PC-3 (cell line): Measurements from ENCODE around the gene EPB41L1. TPM values are rescaled to one million over a fixed set of nuclear protein-coding genes. Genes with fewer than 3 reads are reported as not detected.
A peak's percentile ranks its signal among the peaks of the same experiment; 100 is the strongest.

Source experiments
- ATAC-seq: fragments of 200-7000 bp; cut with Tn5 transposase; 2 replicates; pipeline ENCODE4 v1.9.1; 2020; ENCODE audit warnings: mild to moderate bottlenecking, moderate library complexity
- BruUV-seq: library from RNA; stranded (reverse); fragments of 400-500 nt; replicated peaks from 2 replicates; lab custom pipeline; 2021; lab: Mats Ljungman, UMichigan
- CTCF ChIA-PET: fragments of 300-600 bp; sonication (Branson Sonifier 250); formaldehyde crosslinking; loops from one replicate; lab custom pipeline; 2022; ENCODE audit warnings: antibody characterized with exemption; lab: Charles Lee
- POLR2A ChIA-PET: fragments of 300-600 bp; sonication (Branson Sonifier 250); formaldehyde crosslinking; loops from one replicate; lab custom pipeline; 2022; ENCODE audit warnings: antibody characterized with exemption; ENCODE audit not compliant: unreplicated experiment; lab: Charles Lee
- DNase-seq: peaks from one replicate; pipeline ENCODE4 v3.0.0-alpha.2; 2015
- H2AFZ ChIP-seq: fragments of 300-600 bp; sonication (generic); 2 replicates; pipeline ENCODE4 v1.6.0; 2016; ENCODE audit warnings: antibody characterized with exemption, low read length
- H3F3A ChIP-seq: fragments of 300-600 bp; sonication (generic); one replicate; pipeline ENCODE4 v1.6.0; 2017; ENCODE audit warnings: antibody characterized with exemption, low read length, control low read depth, mild to moderate bottlenecking; ENCODE audit not compliant: unreplicated experiment
- H3K27ac ChIP-seq: fragments of 300-600 bp; sonication (generic); 2 replicates; pipeline ENCODE4 v1.5.1; 2016; ENCODE audit warnings: mild to moderate bottlenecking, low read length
- H3K27me3 ChIP-seq: fragments of 300-600 bp; sonication (generic); 2 replicates; pipeline ENCODE4 v1.6.1; 2016; ENCODE audit warnings: low read length, mixed read lengths
- H3K36me3 ChIP-seq: fragments of 300-600 bp; sonication (generic); 2 replicates; pipeline ENCODE4 v1.6.1; 2016; ENCODE audit warnings: low read depth, mixed run types, low read length, mixed read lengths
- H3K4me1 ChIP-seq: fragments of 300-600 bp; sonication (generic); 2 replicates; pipeline ENCODE4 v1.5.1; 2016; ENCODE audit warnings: low read length; ENCODE audit not compliant: insufficient read depth
- H3K4me2 ChIP-seq: fragments of 300-600 bp; sonication (generic); 2 replicates; pipeline ENCODE4 v1.6.0; 2016; ENCODE audit warnings: low read length
- H3K4me3 ChIP-seq: fragments of 300-600 bp; sonication (generic); 2 replicates; pipeline ENCODE4 v1.5.1; 2016; ENCODE audit warnings: mild to moderate bottlenecking, low read length, mixed read lengths
- H3K79me2 ChIP-seq: fragments of 300-600 bp; sonication (generic); 2 replicates; pipeline ENCODE4 v1.6.1; 2017; ENCODE audit warnings: low read length, mixed read lengths
- H3K9ac ChIP-seq: fragments of 300-600 bp; sonication (generic); 2 replicates; pipeline ENCODE4 v1.6.0; 2016; ENCODE audit warnings: mild to moderate bottlenecking, low read length
- H3K9me2 ChIP-seq: fragments of 300-600 bp; sonication (generic); replicated peaks from 2 replicates; pipeline ENCODE4 v1.6.1; 2016; ENCODE audit warnings: mixed run types, low read length, mixed read lengths
- H3K9me3 ChIP-seq: fragments of 300-600 bp; sonication (generic); 2 replicates; pipeline ENCODE4 v1.6.1; 2016; ENCODE audit warnings: low read length, mixed read lengths
- H4K20me1 ChIP-seq: fragments of 300-600 bp; sonication (generic); 2 replicates; pipeline ENCODE4 v1.6.1; 2016; ENCODE audit warnings: low read length, mixed read lengths
- CTCF ChIP-seq: fragments of 300-600 bp; sonication (generic); conservative IDR thresholded peaks from 2 replicates; pipeline ENCODE4 v1.5.1; 2017; ENCODE audit warnings: antibody characterized with exemption, low read depth, mild to moderate bottlenecking, low read length
- EZH2 ChIP-seq: fragments of 300-600 bp; sonication (generic); IDR thresholded peaks from one replicate; pipeline ENCODE4 v1.6.1; 2017; ENCODE audit warnings: antibody characterized with exemption, mild to moderate bottlenecking, low read length; ENCODE audit not compliant: unreplicated experiment
- EZH2phosphoT487 ChIP-seq: fragments of 300-600 bp; sonication (generic); IDR thresholded peaks from 2 replicates; pipeline ENCODE4 v1.6.1; 2018; ENCODE audit warnings: mild to moderate bottlenecking, antibody characterized with exemption, low read length, borderline replicate concordance
- intact Hi-C: fragments of 100-400 bp; cut with micrococcal nuclease; formaldehyde crosslinking; loops from 2 replicates; pipeline ENCODE4 v1.9.0; 2023
- total RNA-seq: library from RNA; depleted of rRNA; stranded (reverse); fragments of >200 nt; gene quantifications from 2 replicates; pipeline ENCODE4 v1.2.3, GENCODE V29; 2014

EPB41L1 gene
- total RNA-seq, 1 experiment from 2014 or later = 48.2 TPM

GRCh38 chr20:36235892-36236785 is 81.6 kb downstream of the EPB41L1 start, which contains the start of gene AAR2:
Gene AAR2 (plus strand): TSS chr20:36236478. CDS start chr20:36239869, 3,391 bp downstream.
- Histone ChIP-seq H3K4me3 (peak within 1 kb of the TSS; percentile 87), H4K20me1 (no peaks in the 10 kb centered on the region), H3K36me3 (peaks cover 14% of the 10 kb centered on the region; the same call in 1 of the 2 replicates), H3K27ac (peak within 1 kb of the TSS; percentile 17; the same call in 1 of the 2 replicates), H3K9me3 (no peaks in the 10 kb centered on the region), H3K4me1 (peaks cover 21% of the 10 kb centered on the region), H3K9me2 (no peaks in the 10 kb centered on the region), H3K79me2 (peaks cover 53% of the 10 kb centered on the region), H3F3A (no peaks in the 10 kb centered on the region), H2AFZ (peak within 1 kb of the TSS; percentile 96), H3K27me3 (no peaks in the 10 kb centered on the region), H3K4me2 (peak within 1 kb of the TSS; percentile 92), H3K9ac (peak within 1 kb of the TSS; percentile 94)
- TSS peak; percentile 85 for BruUV-seq
- POLR2A ChIA-PET = no interaction called here
- TF ChIP-seq CTCF = no peak
- TF ChIP-seq EZH2phosphoT487 = no peak
- TF ChIP-seq EZH2 = no peak
- intact Hi-C loops = no loop called here
- CTCF ChIA-PET = no interaction called here
- ATAC-seq (peak; percentile 94), DNase-seq (peak; percentile 81)

- peak overlapping the region; percentile 92 for H3K4me2 ChIP-seq
- no peaks in the 10 kb centered on the region for H4K20me1 ChIP-seq
- no peaks in the 10 kb centered on the region for H3K9me3 ChIP-seq
- H3F3A ChIP-seq = no peaks in the 10 kb centered on the region
- peak overlapping the region; percentile 17; the same call in 1 of the 2 replicates for H3K27ac ChIP-seq
- TSS peak; percentile 72 for BruUV-seq
- ChIA-PET POLR2A (interaction anchor here (0.6 kb wide), 1 partner anchor 639 kb away, joined by 3 read pairs; the partner anchor contains the start of gene TLDC2), CTCF (no interaction called here)
- no peaks in the 10 kb centered on the region for H3K9me2 ChIP-seq
- H2AFZ ChIP-seq = peak overlapping the region; percentile 96
- DNase-seq (no peak), ATAC-seq (peak; percentile 16; the same call in 1 of the 2 replicates)
- peak overlapping the region; percentile 94 for H3K9ac ChIP-seq
- peaks cover 21% of the 10 kb centered on the region for H3K4me1 ChIP-seq
- intact Hi-C loops = no loop called here
- no peaks in the 10 kb centered on the region for H3K27me3 ChIP-seq
- TF ChIP-seq EZH2 = no peak
- TF ChIP-seq CTCF = no peak
- no peak for TF ChIP-seq EZH2phosphoT487
- peak overlapping the region; percentile 87 for H3K4me3 ChIP-seq
- peaks cover 59% of the 10 kb centered on the region for H3K79me2 ChIP-seq
- peaks cover 14% of the 10 kb centered on the region; the same call in 1 of the 2 replicates for H3K36me3 ChIP-seq
Measured at GRCh38 chr20:36236786-36237121, 82.2 kb downstream of the EPB41L1 start.
